ENCODE data around the gene PAIP2B.
A peak's percentile ranks its signal among the peaks of the same experiment; 100 is the strongest.

The PAIP2B gene

DNA sequence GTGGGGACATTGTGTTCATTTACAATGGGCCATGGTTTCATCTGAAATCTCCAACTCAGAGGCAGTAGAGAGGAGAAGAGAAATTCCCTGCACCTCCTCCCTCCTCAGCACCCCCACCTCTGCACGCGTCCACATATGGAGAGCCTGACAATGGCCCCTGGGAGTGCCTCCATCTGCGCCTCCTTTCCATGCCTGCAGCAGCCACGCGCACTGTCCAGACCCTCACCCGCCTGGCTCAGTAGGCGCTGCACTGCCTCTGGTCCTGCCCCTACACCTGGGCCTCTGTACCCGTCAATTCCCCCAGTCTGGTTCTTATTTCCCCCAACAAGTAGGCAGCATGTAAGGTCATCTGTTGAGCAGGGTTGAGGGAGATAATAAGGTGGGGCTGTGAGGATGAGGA, 72.6 kb downstream of the PAIP2B start:
- no peak overlapping the region for H3K27ac ChIP-seq (ENCODE audit: low read length)
- no peak overlapping the region for H3K9ac ChIP-seq (ENCODE audit: low read length in 2 of 2)
- H3K9me3 ChIP-seq (ENCODE audit: control insufficient read depth in 2 of 2, low read length in 2 of 2): no peaks in the 10 kb centered on the region

DNA sequence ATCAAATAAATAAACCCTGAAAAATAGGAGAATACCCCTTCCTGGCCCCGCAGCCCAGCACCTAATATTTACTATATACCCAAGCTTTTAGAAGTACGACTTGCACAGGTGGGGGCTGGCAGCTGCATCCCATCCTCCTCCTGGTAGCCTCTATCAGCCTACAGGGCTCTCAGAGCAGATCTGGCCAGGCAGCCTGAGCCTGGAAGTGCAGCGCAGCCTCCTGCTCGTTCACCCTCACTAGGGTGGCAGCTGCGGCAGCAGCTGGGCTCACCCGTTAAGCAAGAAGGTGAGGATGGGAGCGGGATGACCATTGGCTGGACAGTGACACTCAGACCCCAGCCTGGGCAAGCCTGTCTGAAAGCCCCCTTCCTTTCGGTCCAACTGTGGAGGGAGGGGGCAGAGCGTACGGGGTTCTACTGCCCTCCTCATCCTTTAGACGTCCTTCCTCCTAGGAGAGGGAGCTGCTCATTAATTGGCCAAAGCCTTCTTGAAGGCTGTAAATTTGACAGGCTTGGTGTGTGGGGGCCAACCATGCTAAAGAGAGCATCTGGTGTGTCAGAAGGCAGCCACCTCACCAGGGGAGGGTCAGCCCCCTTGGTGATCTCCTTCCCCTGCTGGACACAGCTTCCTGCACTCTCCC, 73.2 kb downstream of the PAIP2B start:
- Histone ChIP-seq H3K4me1 (ENCODE audit: control insufficient read depth, insufficient read depth, low read length) (peaks cover 9% of the 10 kb centered on the region), H3K9ac (ENCODE audit: low read length in 2 of 2) (no peak overlapping the region), H3K9me3 (ENCODE audit: control insufficient read depth in 2 of 2, low read length in 2 of 2) (no peaks in the 10 kb centered on the region), H3K4me3 (ENCODE audit: low read length in 2 of 2) (no peak overlapping the region), H3K27ac (ENCODE audit: low read length) (no peak overlapping the region), H3K27me3 (ENCODE audit: control insufficient read depth in 1 of 2, insufficient read depth in 2 of 2, low read length in 2 of 2) (no peaks in the 10 kb centered on the region), H3K36me3 (ENCODE audit: control insufficient read depth in 2 of 2, insufficient read depth in 2 of 2, low read length in 2 of 2) (peaks cover 7 to 9% of the 10 kb centered on the region in 2 donors)

More for the DNA sequence above, 72.6 kb downstream of the PAIP2B start:
- peaks cover 9% of the 10 kb centered on the region for H3K4me1 ChIP-seq (ENCODE audit: control insufficient read depth, insufficient read depth, low read length)
- H3K4me3 ChIP-seq (ENCODE audit: low read length in 2 of 2): no peak overlapping the region
- H3K36me3 ChIP-seq (ENCODE audit: control insufficient read depth in 2 of 2, insufficient read depth in 2 of 2, low read length in 2 of 2): peaks cover 5 to 6% of the 10 kb centered on the region in 2 donors
- no peaks in the 10 kb centered on the region for H3K27me3 ChIP-seq (ENCODE audit: control insufficient read depth in 1 of 2, insufficient read depth in 2 of 2, low read length in 2 of 2)

DNA sequence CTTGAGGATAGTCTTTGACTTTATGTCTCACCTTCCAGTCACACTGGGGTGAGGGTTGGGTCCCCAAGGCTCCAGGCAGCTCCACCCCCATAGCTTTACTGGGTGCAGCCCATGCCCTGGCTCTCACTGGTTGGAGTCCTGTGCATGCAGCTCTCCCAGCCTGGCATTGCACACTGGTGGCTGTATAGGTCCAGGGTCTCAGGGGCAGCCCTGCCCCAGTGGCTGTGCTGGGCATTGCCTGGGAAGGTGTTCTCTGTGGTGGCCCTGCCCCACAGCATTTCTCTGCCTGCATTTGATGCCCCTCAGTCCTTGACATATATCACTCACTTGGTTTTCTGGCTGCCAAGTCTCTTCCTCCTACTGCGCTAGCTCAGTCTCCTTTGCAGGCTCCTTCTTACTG, 75.3 kb downstream of the PAIP2B start:
- no peak overlapping the region for H3K9ac ChIP-seq (ENCODE audit: low read length in 2 of 2)
- no peak overlapping the region for H3K27ac ChIP-seq (ENCODE audit: low read length)
- H3K9me3 ChIP-seq (ENCODE audit: control insufficient read depth in 2 of 2, low read length in 2 of 2): no peaks in the 10 kb centered on the region
- no peaks in the 10 kb centered on the region for H3K27me3 ChIP-seq (ENCODE audit: control insufficient read depth in 1 of 2, insufficient read depth in 2 of 2, low read length in 2 of 2)
- H3K4me1 ChIP-seq (ENCODE audit: control insufficient read depth, insufficient read depth, low read length): no peaks in the 10 kb centered on the region
- no peak overlapping the region for H3K4me3 ChIP-seq (ENCODE audit: low read length in 2 of 2)
- peaks cover 17 to 22% of the 10 kb centered on the region in 2 donors for H3K36me3 ChIP-seq (ENCODE audit: control insufficient read depth in 2 of 2, insufficient read depth in 2 of 2, low read length in 2 of 2)

DNA sequence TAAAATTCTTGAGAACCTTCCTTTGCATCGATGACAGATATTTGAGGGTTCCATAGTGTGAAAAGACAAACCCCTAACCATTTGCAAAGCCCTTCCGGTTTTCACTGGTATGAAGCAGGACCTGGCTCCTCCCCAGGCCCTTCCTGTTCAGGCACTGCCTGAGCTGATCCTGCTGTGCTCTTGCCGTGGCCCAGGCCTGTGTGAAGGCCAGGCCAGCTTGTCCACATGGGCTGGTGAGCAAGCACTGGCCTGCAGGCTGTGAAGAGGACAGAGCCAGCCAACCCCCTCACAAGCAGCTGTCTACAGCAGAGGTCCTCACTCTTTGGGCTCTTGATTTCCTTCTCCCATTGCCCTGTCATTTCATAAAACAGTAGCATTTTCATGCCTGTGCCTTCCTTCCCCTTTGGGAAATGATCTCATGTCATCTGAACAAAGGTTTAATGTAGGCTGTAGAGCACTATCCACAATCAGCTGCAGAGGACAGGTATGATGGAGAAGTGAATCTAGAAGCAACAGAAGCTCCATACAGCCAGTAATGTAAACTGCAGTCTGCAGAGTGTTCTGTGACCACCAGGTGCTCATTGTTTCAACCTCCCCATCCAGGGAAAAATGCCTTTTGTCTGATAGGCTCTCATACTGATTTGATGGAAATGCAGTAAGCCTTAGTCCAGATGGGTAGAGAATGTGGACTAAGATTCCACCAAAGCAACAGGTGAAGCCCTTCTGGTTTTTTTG, 76.7 kb downstream of the PAIP2B start:
- Histone ChIP-seq H3K4me3 (ENCODE audit: low read length in 2 of 2) (no peak overlapping the region), H3K4me1 (ENCODE audit: control insufficient read depth, insufficient read depth, low read length) (no peaks in the 10 kb centered on the region), H3K9ac (ENCODE audit: low read length in 2 of 2) (no peak overlapping the region), H3K9me3 (ENCODE audit: control insufficient read depth in 2 of 2, low read length in 2 of 2) (no peaks in the 10 kb centered on the region), H3K36me3 (ENCODE audit: control insufficient read depth in 2 of 2, insufficient read depth in 2 of 2, low read length in 2 of 2) (peaks cover 25 to 34% of the 10 kb centered on the region in 2 donors), H3K27me3 (ENCODE audit: control insufficient read depth in 1 of 2, insufficient read depth in 2 of 2, low read length in 2 of 2) (no peaks in the 10 kb centered on the region), H3K27ac (ENCODE audit: low read length) (peak overlapping the region; percentile 6)

DNA sequence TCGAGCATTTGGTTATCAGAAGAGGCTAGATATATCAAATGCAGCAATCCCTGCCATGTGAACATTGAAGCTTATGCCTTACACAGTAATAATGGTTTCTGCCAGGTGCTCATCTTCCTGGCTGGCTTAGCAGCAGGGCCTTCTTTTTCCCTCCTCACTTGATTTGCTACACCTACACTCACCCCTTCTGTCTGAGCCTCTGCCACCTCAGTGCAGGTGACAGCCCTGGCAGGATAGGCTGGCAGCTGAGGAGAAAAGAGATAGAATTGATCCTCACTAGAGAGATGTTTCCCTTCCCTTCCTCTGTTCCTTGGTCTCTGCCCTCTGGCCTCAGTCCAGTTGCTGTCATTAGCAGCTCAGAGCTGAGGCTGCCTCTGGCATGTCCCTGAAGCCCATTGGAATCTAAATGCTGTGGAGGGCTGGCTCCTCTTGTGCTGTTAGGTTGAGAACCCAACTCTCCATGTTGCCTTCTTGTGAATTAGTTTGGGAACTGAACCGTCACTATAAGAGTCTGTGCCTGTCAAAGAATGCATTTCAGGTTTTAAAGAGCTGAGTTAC, 78.3 kb downstream of the PAIP2B start:
- no peaks in the 10 kb centered on the region for H3K4me1 ChIP-seq (ENCODE audit: control insufficient read depth, insufficient read depth, low read length)
- H3K9me3 ChIP-seq (ENCODE audit: control insufficient read depth in 2 of 2, low read length in 2 of 2): no peaks in the 10 kb centered on the region
- H3K4me3 ChIP-seq (ENCODE audit: low read length in 2 of 2): no peak overlapping the region
- no peak overlapping the region for H3K27ac ChIP-seq (ENCODE audit: low read length)
- H3K27me3 ChIP-seq (ENCODE audit: control insufficient read depth in 1 of 2, insufficient read depth in 2 of 2, low read length in 2 of 2): no peaks in the 10 kb centered on the region
- peaks cover 40 to 50% of the 10 kb centered on the region in 2 donors for H3K36me3 ChIP-seq (ENCODE audit: control insufficient read depth in 2 of 2, insufficient read depth in 2 of 2, low read length in 2 of 2)
- no peak overlapping the region for H3K9ac ChIP-seq (ENCODE audit: low read length in 2 of 2)

DNA sequence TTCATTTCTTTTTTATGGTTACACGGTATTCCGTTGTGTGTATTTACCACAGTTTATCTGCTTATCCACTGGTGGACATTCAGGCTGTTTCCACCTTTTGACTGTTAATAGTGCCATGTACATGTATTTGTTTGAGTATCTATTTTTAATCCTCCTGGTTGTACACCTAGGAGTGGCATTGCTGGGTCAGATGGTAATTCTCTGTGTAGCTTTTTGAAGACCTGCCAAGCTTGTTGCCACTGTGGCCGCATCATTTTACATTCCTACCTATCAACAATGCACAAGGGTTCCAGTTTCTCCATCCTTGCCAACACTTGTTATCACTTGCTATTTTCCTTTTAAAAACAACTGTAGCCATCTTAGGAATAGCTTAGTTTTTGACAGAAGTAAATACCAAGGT, 83.1 kb downstream of the PAIP2B start:
- Histone ChIP-seq H3K9ac (ENCODE audit: low read length in 2 of 2) (no peak overlapping the region), H3K27me3 (ENCODE audit: control insufficient read depth in 1 of 2, insufficient read depth in 2 of 2, low read length in 2 of 2) (no peaks in the 10 kb centered on the region), H3K36me3 (ENCODE audit: control insufficient read depth in 2 of 2, insufficient read depth in 2 of 2, low read length in 2 of 2) (peaks cover 64 to 75% of the 10 kb centered on the region in 2 donors), H3K27ac (ENCODE audit: low read length) (no peak overlapping the region), H3K4me3 (ENCODE audit: low read length in 2 of 2) (no peak overlapping the region), H3K9me3 (ENCODE audit: control insufficient read depth in 2 of 2, low read length in 2 of 2) (no peaks in the 10 kb centered on the region), H3K4me1 (ENCODE audit: control insufficient read depth, insufficient read depth, low read length) (no peaks in the 10 kb centered on the region)

DNA sequence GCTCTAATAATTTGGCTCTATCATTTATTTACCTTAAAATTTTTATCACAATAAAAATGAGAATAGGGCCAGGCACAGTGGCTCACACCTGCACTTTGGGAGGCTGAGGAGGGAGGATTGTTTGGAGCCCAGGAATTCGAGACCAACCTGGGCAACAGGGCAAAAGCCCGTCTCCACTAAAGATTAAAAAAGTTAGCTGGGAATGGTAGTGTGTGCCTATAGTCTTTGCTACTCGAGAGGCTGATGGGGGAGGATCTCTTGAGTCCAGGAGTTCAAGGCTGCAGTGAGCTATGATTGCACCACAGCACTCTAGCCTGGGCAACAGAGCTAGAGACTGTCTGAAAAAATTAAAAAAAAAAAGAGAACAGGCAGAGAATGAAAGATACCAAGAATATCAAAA, 90.7 kb downstream of the PAIP2B start:
- H3K9ac ChIP-seq (ENCODE audit: low read length in 2 of 2): no peak overlapping the region
- H3K4me1 ChIP-seq (ENCODE audit: control insufficient read depth, insufficient read depth, low read length): peaks cover 10% of the 10 kb centered on the region
- peaks cover 43 to 58% of the 10 kb centered on the region in 2 donors for H3K36me3 ChIP-seq (ENCODE audit: control insufficient read depth in 2 of 2, insufficient read depth in 2 of 2, low read length in 2 of 2)
- H3K27me3 ChIP-seq (ENCODE audit: control insufficient read depth in 1 of 2, insufficient read depth in 2 of 2, low read length in 2 of 2): no peaks in the 10 kb centered on the region
- no peaks in the 10 kb centered on the region for H3K9me3 ChIP-seq (ENCODE audit: control insufficient read depth in 2 of 2, low read length in 2 of 2)
- no peak overlapping the region for H3K27ac ChIP-seq (ENCODE audit: low read length)
- no peak overlapping the region for H3K4me3 ChIP-seq (ENCODE audit: low read length in 2 of 2)

DNA sequence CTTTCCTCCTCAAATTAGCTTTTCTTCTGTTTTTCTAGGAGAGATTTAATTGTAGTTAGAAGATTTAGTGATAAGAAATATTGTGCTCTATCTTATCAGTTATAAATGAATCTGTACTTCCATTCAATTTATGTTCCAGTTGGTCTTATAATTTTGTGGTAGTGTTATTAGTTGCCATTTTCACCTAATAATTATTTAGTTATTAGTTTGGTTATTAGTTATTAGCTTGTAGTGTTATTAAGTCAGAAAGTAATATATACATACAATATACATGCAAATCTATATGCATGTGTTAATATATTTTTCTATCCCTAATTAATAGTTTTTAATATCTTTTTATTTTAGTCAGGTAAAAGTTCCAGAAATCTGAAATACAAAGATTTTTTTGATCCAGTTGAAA, 93.3 kb downstream of the PAIP2B start:
- H3K9ac ChIP-seq (ENCODE audit: low read length in 2 of 2): no peak overlapping the region
- H3K4me1 ChIP-seq (ENCODE audit: control insufficient read depth, insufficient read depth, low read length): peaks cover 13% of the 10 kb centered on the region
- no peak overlapping the region for H3K4me3 ChIP-seq (ENCODE audit: low read length in 2 of 2)
- peaks cover 23 to 35% of the 10 kb centered on the region in 2 donors for H3K36me3 ChIP-seq (ENCODE audit: control insufficient read depth in 2 of 2, insufficient read depth in 2 of 2, low read length in 2 of 2)
- no peaks in the 10 kb centered on the region for H3K27me3 ChIP-seq (ENCODE audit: control insufficient read depth in 1 of 2, insufficient read depth in 2 of 2, low read length in 2 of 2)
- H3K9me3 ChIP-seq (ENCODE audit: control insufficient read depth in 2 of 2, low read length in 2 of 2): no peaks in the 10 kb centered on the region
- H3K27ac ChIP-seq (ENCODE audit: low read length): no peak overlapping the region
